NOMO-1 treated with dmso at 0.1 percent for 144 hours (cell line): ENCODE data around the gene OTOL1.
A peak's percentile ranks its signal among the peaks of the same experiment; 100 is the strongest.
"Not testable (repeated sequence)": the region's sequence is repeated elsewhere in the genome, so short reads cannot be mapped to it uniquely, and the experiment has no call there.

Experiments used
- DNase-seq: peaks from one replicate; lab custom pipeline; 2025; ENCODE audit not compliant: unreplicated experiment; lab: John Stamatoyannopoulos, UW

Gene OTOL1

DNA sequence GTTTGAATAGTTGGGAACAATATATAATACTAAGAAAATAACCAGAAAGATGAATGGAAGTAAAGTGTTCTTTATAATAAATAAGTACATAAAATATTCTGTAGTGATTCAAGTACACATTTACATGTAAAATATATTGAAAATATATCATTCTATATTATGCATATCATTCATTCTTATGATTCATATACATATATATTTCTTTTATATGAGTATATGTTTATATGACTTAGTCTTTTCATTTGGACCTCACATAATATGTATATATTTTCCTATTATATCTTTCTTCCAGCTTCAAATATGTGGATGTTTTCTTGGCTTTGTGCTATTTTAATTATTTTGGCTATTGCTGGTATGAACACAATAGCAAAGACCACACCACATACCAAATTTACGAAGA lies at the start of gene OTOL1:
TSS of gene OTOL1 (plus strand) at position 301 of the 400 bp plus-strand sequence. CDS start at position 301, 0 bp downstream.
- DNase-seq: no peak

DNA sequence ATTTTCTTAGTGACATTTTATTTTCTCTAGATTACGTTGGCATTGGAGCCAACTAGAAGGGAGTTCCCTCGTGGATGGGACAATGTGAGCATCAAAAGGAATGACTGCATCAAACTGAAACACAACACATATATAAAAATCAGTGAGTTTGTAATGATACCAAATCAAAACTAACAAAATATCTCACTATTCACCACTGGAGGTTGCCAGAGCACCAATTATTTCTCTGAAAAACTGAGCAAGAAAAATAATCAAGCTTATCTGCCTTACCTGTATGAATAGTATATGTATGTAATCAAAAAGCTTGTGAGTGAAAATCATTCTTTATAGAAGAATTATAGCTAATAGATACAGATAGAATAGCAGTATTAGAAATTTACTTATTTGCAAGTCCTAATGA lies 46.8 kb upstream of the OTOL1 start:
- DNase-seq: no peak

DNA sequence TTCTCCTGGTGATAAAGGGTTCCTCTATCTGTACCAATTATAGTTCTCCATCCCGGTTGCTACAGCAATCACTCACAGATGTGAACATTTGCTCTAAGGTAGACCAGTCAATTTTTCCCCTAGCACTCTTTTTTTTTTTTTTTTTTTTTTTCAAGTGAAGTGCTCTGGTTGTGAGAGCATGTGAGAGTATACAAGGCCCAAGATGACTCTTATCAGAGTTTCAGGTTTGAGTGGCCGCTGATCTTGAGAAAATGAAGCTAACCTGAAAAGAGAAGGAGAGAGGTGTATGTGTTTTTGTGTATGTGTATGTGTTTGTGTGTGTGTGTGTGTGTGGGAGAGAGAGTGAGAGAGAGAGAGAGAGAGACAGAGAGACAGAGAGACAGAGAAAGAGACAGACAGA lies 44.4 kb upstream of the OTOL1 start:
- no peak for DNase-seq

DNA sequence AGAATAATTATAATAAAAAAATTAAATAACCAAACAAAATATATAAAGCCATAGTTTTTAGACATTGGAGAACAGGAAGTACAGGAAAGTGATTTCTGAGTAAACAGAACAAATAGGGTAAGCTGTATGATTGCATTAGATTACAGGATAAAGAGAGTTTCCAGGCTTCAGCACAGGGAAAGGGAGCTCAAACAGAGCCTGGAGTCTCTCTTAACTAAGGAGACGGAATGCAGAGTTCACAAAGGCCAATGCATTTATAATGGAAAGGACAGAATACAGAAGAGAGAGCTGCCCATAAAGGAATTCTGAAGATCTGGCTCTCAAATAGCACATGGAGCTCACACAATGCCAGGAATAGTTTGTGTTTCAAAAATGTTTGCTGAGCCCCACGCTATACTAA lies 42.0 kb upstream of the OTOL1 start:
- no peak for DNase-seq

DNA sequence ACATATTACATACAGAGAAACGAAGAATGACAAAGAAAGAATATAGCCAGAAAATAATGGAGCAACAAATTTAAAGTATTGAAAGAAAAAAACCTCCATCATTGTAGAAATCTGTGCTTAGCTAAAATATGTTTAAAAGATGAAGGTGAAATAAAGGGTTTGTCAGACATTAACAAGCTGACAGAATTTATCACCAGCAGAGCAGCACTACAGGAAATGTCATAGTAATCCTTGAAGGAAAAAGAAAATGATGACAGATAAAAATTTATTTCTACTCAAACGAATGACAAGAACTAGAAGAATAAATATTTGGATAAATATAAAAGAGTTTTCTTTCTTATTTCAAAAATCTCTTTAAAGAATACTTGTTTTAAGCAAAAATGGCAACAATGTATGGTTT lies 40.6 kb upstream of the OTOL1 start:
- no peak for DNase-seq

DNA sequence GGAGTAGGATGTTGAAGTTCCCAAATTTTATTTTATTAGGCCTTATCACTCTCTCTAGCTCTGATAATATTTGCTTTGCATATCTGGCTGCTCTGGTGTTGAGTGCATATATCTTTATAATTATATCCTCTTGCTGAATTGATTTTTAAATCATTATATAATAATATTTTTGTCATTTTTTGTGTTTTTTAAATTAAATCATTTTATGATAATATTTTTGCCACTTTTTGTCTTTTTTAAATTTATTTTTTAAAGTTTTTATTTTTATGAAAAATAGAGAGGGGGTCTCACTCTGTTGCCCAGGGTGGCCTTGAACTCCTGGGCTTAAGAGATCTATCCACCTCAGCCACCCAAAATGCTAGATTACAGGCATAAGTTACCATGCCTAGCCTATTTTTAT lies 34.5 kb upstream of the OTOL1 start:
- no peak for DNase-seq

DNA sequence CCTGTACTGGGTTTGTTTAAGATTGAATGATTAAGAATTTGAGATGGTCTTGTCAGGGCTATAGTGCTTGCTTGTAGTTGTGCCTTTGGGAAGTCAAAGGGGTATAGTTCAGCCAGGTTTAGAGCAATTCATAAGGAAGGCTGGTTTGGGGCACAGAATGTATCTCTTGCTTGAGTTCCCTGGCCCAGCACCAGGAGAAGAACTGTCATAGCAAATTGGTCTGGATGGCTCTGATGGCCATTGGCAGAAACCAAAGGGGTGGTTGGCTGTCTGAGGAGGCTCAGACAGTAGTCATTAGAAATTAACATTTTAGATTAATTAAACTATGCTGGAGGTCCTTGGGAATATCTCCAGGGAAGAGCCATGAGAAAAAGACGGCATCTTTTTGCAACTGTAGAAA lies 25.4 kb upstream of the OTOL1 start:
- no peak for DNase-seq

DNA sequence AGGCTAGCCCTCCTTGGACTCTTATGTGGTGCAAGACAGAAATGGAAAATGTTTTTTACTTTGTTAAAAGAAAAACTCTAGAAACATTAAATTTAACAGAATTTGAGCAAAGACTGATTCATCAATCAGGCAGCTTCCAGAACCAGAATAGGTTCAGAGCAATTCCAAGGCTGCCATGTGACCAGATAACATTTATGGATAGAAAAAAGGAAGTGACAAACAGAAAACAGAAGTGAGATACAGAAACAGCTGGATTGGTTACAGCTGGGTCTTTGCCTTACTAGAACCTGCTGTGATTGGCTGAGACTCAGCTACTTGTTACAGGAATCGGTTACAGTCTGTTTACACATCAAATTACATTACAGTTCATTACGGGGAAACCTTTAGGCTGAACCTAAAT lies 22.5 kb upstream of the OTOL1 start:
- DNase-seq: peak; percentile 12

DNA sequence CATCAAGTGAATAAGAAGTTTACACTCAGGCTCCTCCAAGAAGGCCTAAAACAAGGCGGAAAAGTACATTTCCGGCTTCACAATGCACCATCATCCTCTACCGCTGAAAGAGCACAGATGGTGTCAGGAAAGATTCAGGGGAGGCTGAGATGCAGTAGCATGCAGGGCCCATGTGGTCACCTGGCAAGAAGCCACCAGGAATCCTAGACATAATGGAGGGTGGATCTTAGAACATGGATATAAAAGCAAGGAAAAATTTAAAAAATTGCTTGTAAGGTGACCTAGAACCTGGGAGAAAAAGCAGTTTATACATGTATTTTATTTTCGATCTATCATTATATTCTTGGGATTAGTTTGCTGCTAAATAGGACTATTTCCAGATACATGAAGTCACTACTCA lies 21.9 kb upstream of the OTOL1 start:
- DNase-seq: no peak

DNA sequence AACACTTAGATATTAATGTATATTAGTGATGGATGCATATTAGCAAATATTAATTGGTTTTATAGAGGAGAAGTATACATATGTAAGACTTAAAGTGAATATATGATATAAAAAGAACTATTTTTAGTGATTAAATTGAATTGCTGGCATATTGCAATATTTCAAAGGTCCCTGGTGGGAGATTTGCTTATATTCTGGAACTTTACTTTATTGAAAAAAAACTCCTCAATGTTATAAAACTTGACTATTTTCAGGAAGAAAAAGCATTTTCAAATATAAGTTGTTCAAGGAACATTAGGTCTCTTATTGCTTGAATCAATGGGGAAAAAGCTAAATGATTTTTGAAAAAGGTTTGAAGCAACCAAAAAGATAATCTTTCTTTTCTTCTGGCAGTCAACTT lies 21.4 kb upstream of the OTOL1 start:
- no peak for DNase-seq

DNA sequence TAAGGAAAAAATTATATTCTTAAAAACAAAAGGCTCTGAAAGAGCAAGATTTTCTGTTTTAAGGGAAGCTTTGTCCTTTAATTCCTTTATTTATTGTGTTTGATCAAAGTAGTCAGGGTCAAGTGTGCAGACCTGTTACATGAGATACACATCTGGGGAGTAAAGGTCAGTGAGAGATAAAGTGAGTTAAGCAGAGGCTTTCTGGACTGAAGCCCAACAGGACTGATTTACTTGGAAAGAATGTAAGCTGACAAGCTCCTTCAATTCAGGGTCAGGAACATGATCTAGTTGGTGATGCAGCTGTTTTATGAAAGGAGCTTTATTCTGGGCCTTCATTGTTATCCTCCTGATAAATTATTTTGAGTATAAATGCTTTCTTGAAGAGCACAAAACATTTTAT lies 20.7 kb upstream of the OTOL1 start:
- DNase-seq: no peak

DNA sequence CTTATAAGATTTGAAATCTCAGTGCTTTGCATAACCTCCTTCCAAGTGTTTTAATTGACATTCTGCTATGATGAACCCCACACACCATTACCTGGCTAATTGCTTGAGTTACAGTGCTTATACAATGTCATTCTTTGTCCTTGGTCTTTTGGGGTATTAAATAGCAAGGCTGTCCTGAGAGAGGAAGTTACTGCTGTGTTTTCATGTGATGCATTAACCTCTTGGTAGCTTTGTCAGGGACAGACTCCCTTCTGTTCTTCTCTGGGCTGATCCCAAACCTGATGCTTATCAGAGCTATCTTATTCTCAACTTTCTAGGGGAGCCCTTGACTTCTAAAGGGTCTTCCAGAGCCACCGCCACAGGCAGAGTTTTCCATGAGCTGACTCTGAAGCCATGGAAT lies 12.4 kb upstream of the OTOL1 start:
- no peak for DNase-seq

DNA sequence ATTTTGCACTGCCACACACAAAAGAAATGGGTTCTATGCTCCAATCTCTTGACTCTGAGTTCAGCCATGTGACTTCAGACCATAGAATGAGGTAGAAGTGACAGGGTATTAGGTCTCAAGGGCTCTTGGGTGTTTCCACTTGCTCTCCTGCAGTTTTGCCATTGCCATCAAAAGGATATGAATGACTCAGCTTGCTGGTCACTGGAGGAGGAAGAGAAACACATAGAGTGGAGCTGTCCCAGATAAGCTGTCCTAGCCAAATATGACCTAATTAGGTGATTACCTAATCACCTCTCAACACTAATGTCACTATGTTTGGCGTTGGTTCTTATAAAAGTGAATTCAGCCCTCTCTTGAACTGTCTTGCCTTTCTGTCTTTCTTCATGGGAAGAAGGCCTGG lies 8.3 kb upstream of the OTOL1 start:
- peak; percentile 36 for DNase-seq

DNA sequence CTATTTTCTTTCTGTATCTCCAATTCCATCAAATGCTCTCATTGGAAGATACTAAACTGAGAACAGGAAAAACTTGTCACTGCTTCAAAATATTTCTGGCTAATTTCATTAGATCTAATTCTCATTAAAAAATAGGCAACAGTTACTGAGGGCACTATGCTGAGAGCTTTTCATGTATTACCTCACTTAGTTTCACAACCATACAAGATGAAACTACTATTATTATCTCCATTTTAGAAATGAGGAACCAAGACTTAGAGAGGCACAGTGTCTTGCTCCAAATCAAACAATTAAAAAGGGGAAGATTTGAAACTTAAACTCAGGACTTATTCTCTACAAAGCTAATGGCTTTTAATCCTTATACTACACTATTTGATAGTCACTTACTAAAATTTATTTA lies 7.2 kb upstream of the OTOL1 start:
- DNase-seq: peak; percentile 83

DNA sequence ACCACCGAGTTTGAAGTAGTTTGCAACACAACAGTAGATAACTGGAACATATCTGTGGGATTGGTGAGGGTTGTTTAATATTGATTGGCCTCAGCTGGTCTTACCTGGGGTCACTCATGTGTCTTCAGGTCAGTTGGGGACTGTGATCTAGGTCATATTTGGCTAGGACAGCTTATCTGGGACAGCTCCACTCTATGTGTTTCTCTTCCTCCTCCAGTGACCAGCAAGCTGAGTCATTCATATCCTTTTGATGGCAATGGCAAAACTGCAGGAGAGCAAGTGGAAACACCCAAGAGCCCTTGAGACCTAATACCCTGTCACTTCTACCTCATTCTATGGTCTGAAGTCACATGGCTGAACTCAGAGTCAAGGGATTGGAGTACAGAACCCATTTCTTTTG lies 5.8 kb upstream of the OTOL1 start:
- not testable (repeated sequence) for DNase-seq

DNA sequence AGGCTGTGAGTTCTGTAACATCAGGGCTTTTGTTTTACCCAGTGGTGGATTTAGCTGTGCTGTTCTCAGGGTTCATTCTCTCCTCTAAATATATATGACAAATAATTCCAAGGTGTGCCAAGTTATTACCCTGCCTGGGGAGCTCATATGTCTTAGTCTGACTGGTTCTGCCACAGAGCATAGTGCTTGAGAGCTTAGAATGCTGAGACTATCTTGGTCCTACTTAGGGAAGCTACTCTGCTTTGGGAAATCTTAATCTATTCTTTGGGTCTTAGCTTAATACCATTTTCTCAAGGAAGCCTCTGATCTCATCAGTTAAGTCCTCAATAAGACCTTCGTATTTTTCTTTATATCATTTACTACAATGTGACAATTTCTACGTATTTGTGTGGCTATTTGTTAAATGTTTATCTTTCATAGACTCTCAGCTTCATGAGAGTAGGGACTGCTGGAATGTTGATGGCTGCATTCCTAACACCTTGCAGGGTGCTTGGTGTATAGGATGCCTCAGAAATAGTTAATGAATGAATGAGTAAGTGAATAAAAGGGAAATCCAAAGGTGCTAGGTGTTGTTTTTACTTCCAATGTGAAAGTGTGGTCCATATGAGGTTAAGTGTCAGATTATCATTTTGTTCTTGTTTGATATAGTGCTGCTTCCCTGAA lies 1.8 kb downstream of the OTOL1 start:
- DNase-seq: no peak

DNA sequence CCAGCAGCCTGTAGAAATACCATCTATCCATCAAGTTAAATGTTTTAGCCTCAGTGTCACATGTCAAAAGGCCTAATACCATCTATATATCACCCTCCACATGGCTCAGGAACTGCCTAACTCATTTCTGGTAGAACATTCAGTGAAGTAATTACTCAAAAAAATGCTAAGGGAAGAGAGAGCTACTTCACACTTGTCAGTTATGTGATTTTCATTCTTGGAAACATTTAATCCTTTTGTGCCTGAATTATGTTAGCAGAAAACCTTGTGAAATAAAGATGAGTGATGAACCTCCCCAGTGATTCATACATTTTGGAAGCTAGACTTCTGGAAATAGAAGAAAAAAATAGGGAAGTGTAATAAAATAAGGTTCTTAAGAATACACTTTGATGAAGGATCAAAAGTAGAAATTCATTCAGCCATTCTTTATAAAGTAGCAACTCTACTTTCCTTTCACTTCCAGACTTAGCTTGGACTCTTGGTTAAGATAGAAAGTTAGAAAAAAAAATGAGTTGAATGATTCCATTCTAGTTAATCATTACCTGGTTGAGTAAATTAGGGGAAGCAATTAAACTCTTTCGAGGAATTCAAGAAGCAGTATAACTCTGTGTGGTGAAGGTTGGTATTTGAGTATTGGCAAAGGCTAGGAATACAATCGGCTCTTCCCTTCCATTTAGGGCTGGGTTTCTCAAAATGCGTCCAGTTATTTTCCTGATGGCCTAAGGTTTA lies 3.6 kb downstream of the OTOL1 start:
- no peak for DNase-seq

DNA sequence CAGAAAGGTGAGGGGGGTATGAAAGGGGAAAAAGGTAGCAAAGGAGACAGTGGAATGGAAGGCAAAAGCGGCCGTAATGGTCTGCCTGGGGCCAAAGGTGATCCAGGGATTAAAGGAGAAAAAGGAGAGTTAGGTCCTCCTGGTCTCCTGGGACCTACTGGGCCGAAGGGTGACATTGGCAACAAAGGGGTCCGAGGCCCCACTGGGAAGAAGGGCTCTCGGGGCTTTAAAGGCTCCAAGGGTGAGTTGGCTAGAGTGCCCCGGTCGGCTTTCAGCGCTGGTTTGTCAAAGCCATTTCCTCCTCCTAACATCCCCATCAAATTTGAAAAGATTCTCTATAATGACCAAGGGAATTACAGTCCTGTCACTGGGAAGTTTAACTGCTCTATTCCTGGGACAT lies 6.7 kb downstream of the OTOL1 start:
- DNase-seq: no peak

DNA sequence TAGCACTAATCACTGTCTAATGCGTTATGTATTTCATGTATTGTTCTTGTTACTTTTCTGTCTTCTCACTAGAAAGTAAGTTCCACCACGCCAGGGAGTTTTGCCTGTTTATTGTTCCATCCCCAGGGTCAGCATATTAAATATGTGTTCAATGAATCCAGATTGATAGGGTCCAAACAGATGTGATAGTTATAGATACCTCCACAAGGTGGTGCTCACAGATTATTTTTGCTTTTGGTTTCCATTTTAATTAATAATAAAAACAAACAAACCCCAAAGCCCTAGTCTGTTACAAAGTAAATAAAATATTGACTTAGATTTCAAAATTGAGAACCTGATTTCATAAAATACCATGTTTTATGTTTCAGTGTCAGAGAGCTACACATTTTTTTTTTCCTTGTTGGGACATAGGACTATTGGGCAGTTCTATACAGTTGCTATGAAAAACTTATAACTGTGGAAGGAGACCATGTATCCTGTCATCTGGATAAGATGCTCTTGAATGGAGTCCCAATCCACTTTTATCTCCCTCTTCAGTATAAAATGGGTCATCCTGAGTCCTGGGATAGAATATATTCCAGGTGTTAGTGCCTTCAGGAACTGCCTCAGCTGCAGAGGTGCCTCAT lies 12.4 kb downstream of the OTOL1 start:
- DNase-seq: no peak

DNA sequence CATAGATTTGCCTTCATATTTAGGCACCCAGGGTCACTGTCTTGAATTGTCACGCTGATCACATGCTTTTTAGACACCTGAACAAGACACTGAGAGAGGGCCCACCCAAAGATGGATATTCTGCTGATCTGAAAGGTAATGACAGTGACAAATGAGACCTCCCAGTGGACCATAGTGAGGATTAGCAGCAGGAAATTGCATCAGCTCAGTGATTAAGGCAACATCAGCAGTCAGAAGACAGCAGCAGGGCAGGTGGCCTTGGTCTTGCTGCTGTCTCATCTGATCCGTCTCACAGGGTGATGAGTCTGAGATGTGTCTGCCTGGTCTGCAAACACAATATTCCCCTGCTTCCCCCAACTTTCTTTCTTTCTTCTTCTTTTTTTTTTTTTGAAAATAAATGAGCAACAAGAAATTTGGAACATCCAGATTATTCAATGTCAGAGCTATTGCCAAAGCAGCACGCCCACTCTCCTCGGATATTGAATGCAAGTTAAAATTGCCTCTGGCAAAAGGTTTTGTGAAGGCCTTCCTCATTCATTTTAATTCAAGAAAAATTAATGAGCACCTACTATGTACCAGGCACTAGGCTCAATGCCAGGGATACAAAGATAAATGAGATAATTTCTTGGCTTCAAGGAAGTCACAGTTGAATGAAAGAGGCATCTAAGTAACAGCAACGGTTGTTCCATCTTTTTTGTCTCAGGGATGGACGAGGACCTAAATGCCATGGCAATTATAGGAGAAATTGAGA lies 14.1 kb downstream of the OTOL1 start:
- no peak for DNase-seq

DNA sequence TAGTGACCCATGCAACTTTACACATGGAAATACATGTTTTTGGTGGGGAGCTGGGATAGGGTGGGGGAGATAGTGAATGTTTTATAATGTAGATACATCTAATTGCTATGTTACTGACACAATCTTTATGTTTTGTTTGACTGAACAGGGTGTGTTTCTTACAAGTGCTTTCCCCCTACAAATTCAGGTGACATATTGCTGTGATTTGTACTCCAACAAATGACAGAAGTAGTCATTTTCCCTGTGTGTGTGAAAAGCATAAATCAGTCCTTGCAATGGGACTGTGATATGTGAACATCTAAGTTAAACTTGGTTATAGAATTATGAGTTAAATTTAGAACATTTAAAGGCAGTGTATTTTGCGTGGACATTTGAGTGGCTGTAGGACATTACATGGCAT lies 27.3 kb downstream of the OTOL1 start:
- DNase-seq: no peak

DNA sequence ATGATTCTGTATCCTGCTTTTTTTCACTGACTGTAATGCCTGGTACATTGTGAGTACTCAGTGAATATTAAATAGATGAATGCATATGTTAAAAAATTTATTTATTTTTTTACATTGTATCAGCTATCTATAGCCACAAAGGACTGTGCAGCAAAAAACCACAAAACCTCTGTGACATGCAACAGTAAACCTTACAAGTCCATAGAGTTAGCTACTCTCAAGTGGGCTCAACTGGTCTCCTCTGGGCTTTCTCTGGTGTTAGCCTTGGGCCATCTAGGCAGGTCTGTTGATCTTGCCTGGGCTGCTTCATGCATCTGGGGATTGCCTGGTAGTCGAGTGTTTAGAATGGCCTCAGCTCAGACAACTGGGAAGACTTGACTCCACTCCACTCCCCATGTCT lies 35.3 kb downstream of the OTOL1 start:
- DNase-seq: no peak
